Small intestine (tissue), 7 donors: ENCODE results near the gene DOP1B. TPM values are rescaled to one million over a fixed set of nuclear protein-coding genes. Genes with fewer than 3 reads are reported as not detected.

Source experiments
- DNase-seq, 2 donors: peaks; one replicate each; pipeline versions ENCODE4 v3.0.0 to v3.0.0-alpha.2; 2013
- FAIRE-seq: peaks from 2 replicates; lab custom pipeline; 2012; peaks lifted over from hg19 to GRCh38; lab: Jason Lieb, UNC
- H3K27ac ChIP-seq, 3 donors: one replicate each; pipeline ENCODE4 v1.5.1; 2013; ENCODE audit warnings: low read length in 2 of 3, mild to moderate bottlenecking in 2 of 3, control low read depth in 1 of 3, inconsistent platforms in 1 of 3, low read depth in 1 of 3, moderate library complexity in 1 of 3
- H3K27me3 ChIP-seq, 3 donors: one replicate each; pipeline ENCODE4 v1.6.1; 2013; ENCODE audit warnings: low read length in 3 of 3, inconsistent platforms in 1 of 3; ENCODE audit not compliant: control insufficient read depth in 3 of 3, insufficient read depth in 3 of 3
- H3K36me3 ChIP-seq, 3 donors: one replicate each; pipeline ENCODE4 v1.6.1; 2013; ENCODE audit warnings: low read length in 3 of 3, inconsistent platforms in 1 of 3, low read depth in 1 of 3, mild to moderate bottlenecking in 1 of 3, moderate library complexity in 1 of 3; ENCODE audit not compliant: control insufficient read depth in 3 of 3, insufficient read depth in 2 of 3
- H3K4me1 ChIP-seq, 3 donors: one replicate each; pipeline ENCODE4 v1.6.1; 2013; ENCODE audit warnings: low read length in 2 of 3, inconsistent platforms in 1 of 3, low read depth in 1 of 3, mild to moderate bottlenecking in 1 of 3, moderate library complexity in 1 of 3; ENCODE audit not compliant: control insufficient read depth in 3 of 3, insufficient read depth in 2 of 3
- H3K4me3 ChIP-seq, 3 donors: one replicate each; pipeline ENCODE4 v1.5.1; 2013; ENCODE audit warnings: low read length in 3 of 3, control low read depth in 1 of 3, inconsistent platforms in 1 of 3, low read depth in 1 of 3, mild to moderate bottlenecking in 1 of 3, moderate library complexity in 1 of 3
- H3K9me3 ChIP-seq, 2 donors: one replicate each; pipeline ENCODE4 v1.6.1; 2013; ENCODE audit warnings: low read depth in 1 of 2, low read length in 1 of 2; ENCODE audit not compliant: control insufficient read depth in 2 of 2, insufficient read depth in 1 of 2
- WGBS, 3 donors: extraction: QIAGEN DNeasy Blood & Tissue Kit; methylation state at CpG; one replicate each; pipeline ENCODE4 v1.1.7; 2013; 5-methylcytosine and 5-hydroxymethylcytosine counted together
- polyA plus RNA-seq, 4 donors: library from polyadenylated mRNA; stranded (reverse) in 3 of 4; unstranded in 1 of 4; fragments of 200-250 nt in 3 of 4; fragments of 120-200 nt in 1 of 4; gene quantifications; one replicate each; pipeline versions ENCODE4 v1.2.1 to v1.2.3, GENCODE V29; 2013
- donor health status: healthy with polysubstance abuse.
- donor health status: control.
- donor health status: control.
- donor health status: Bipolar disorder and iron deficiency.
- donor health status: healthy.

DOP1B gene
- polyA plus RNA-seq, 4 donors: 8.4 to 19.1 (median 11.9) TPM

- Histone ChIP-seq H3K9me3 (no peaks in the 10 kb centered on the region), H3K4me3 (no peak overlapping the region), H3K36me3 (no peaks in the 10 kb centered on the region), H3K4me1 (no peaks in the 10 kb centered on the region), H3K27me3 (peaks cover 0 to 1% (median 0%) of the 10 kb centered on the region in 3 donors), H3K27ac (peak overlapping the region in 1 of 3 donors; percentile 32)
- DNase-seq (no peak), FAIRE-seq (no peak)
- 75 to 95% (median 89%) methylated on average over 7 of the region's 7 CpGs for WGBS, 3 donors
Measured at GRCh38 chr21:36120304-36120888, 36.2 kb upstream of the DOP1B start.

GRCh38 chr21:36122977-36123376, 33.6 kb upstream of the DOP1B start:
- FAIRE-seq (no peak), DNase-seq (no peak)
- no peak overlapping the region for H3K4me3 ChIP-seq
- H3K4me1 ChIP-seq: no peaks in the 10 kb centered on the region
- peaks cover 0 to 3% (median 0%) of the 10 kb centered on the region in 3 donors for H3K27me3 ChIP-seq
- no peaks in the 10 kb centered on the region for H3K36me3 ChIP-seq
- 16 to 48% (median 28%) methylated on average over 4 of the region's 4 CpGs for WGBS, 3 donors
- no peak overlapping the region for H3K27ac ChIP-seq
- H3K9me3 ChIP-seq: no peaks in the 10 kb centered on the region

- Histone ChIP-seq H3K4me3 (no peak overlapping the region), H3K4me1 (no peaks in the 10 kb centered on the region), H3K27ac (no peak overlapping the region), H3K9me3 (no peaks in the 10 kb centered on the region), H3K36me3 (no peaks in the 10 kb centered on the region), H3K27me3 (peaks cover 0 to 3% (median 0%) of the 10 kb centered on the region in 3 donors)
- 73 to 95% (median 90%) methylated on average over 2 of the region's 2 CpGs for WGBS, 3 donors
- FAIRE-seq (no peak), DNase-seq (no peak)
Measured at GRCh38 chr21:36124395-36124794, 32.2 kb upstream of the DOP1B start.

GRCh38 chr21:36125512-36126207, 31.0 kb upstream of the DOP1B start:
- no peak for FAIRE-seq
- peak; percentile 56 to 66 for DNase-seq
- Histone ChIP-seq H3K9me3 (no peaks in the 10 kb centered on the region), H3K36me3 (no peaks in the 10 kb centered on the region), H3K27ac (no peak overlapping the region), H3K4me3 (no peak overlapping the region), H3K27me3 (peaks cover 0 to 6% (median 0%) of the 10 kb centered on the region in 3 donors), H3K4me1 (no peaks in the 10 kb centered on the region)
- WGBS, 3 donors: 27 to 34% (median 28%) methylated on average over 9 of the region's 9 CpGs

GRCh38 chr21:36126208-36126565, 30.4 kb upstream of the DOP1B start:
- H3K27ac ChIP-seq: no peak overlapping the region
- H3K9me3 ChIP-seq: no peaks in the 10 kb centered on the region
- FAIRE-seq (no peak), DNase-seq (no peak)
- peaks cover 0 to 9% (median 0%) of the 10 kb centered on the region in 3 donors for H3K27me3 ChIP-seq
- H3K4me3 ChIP-seq: no peak overlapping the region
- no peaks in the 10 kb centered on the region for H3K36me3 ChIP-seq
- H3K4me1 ChIP-seq: no peaks in the 10 kb centered on the region

GRCh38 chr21:36126621-36127110, 30.0 kb upstream of the DOP1B start:
- WGBS, 3 donors: 96 to 97% (median 96%) methylated on average over 5 of the region's 5 CpGs
- DNase-seq: no peak

GRCh38 chr21:36127250-36127904, 29.2 kb upstream of the DOP1B start:
- Histone ChIP-seq H3K36me3 (no peaks in the 10 kb centered on the region), H3K27me3 (peaks cover 0 to 11% (median 0%) of the 10 kb centered on the region in 3 donors), H3K4me3 (no peak overlapping the region), H3K27ac (no peak overlapping the region), H3K4me1 (no peaks in the 10 kb centered on the region), H3K9me3 (no peaks in the 10 kb centered on the region)
- 88 to 92% (median 89%) methylated on average over 8 to 10 of the region's 10 CpGs for WGBS, 3 donors
- DNase-seq: no peak
- no peak for FAIRE-seq

More at GRCh38 chr21:36126621-36127110, 30.0 kb upstream of the DOP1B start:
- H3K36me3 ChIP-seq: no peaks in the 10 kb centered on the region
- H3K4me3 ChIP-seq: no peak overlapping the region
- H3K4me1 ChIP-seq: no peaks in the 10 kb centered on the region
- no peak overlapping the region for H3K27ac ChIP-seq
- no peak for FAIRE-seq
- H3K9me3 ChIP-seq: no peaks in the 10 kb centered on the region
- H3K27me3 ChIP-seq: peaks cover 0 to 9% (median 0%) of the 10 kb centered on the region in 3 donors

GRCh38 chr21:36127977-36128376, 28.6 kb upstream of the DOP1B start:
- FAIRE-seq (no peak), DNase-seq (no peak)
- no peaks in the 10 kb centered on the region for H3K36me3 ChIP-seq
- H3K27ac ChIP-seq: no peak overlapping the region
- no peak overlapping the region for H3K4me3 ChIP-seq
- WGBS, 3 donors: 52 to 75% (median 66%) methylated on average over 5 of the region's 5 CpGs
- no peaks in the 10 kb centered on the region for H3K9me3 ChIP-seq
- H3K27me3 ChIP-seq: peaks cover 0 to 16% (median 0%) of the 10 kb centered on the region in 3 donors
- no peaks in the 10 kb centered on the region for H3K4me1 ChIP-seq
